Left kidney (tissue), 2 donors: ENCODE data around the gene LDLRAD1. TPM values are rescaled to one million over a fixed set of nuclear protein-coding genes. Genes with fewer than 3 reads are reported as not detected.
"Not testable (repeated sequence)": the region's sequence is repeated elsewhere in the genome, so short reads cannot be mapped to it uniquely, and the experiment has no call there.

ENCODE experiments used
- DNase-seq: peaks from one replicate; pipeline ENCODE4 v3.0.0-alpha.2; 2013
- polyA plus RNA-seq: library from polyadenylated mRNA; unstranded; fragments of 120-200 nt; gene quantifications from one replicate; pipeline ENCODE4 v1.2.1, GENCODE V29; 2013; ENCODE audit not compliant: insufficient read length

The LDLRAD1 gene
- polyA plus RNA-seq, 1 donor = not detected

- no peak for DNase-seq
Observed at GRCh38 chr1:54016343-54017282, 1.4 kb downstream of the LDLRAD1 start.

GRCh38 chr1:54014009-54014629, 3.9 kb downstream of the LDLRAD1 start:
- DNase-seq = no peak

- DNase-seq = no peak
Observed at GRCh38 chr1:54013393-54014008, 4.5 kb downstream of the LDLRAD1 start.

- no peak for DNase-seq
Observed at GRCh38 chr1:54012863-54013262, 5.1 kb downstream of the LDLRAD1 start.

- no peak for DNase-seq
Observed at GRCh38 chr1:54012008-54012325, 6.0 kb downstream of the LDLRAD1 start.

GRCh38 chr1:54011316-54012007, 6.5 kb downstream of the LDLRAD1 start:
- DNase-seq = no peak

GRCh38 chr1:54010415-54011117, 7.4 kb downstream of the LDLRAD1 start:
- no peak for DNase-seq

- DNase-seq = no peak
Observed at GRCh38 chr1:54009406-54009805, 8.6 kb downstream of the LDLRAD1 start.

- DNase-seq = no peak
Observed at GRCh38 chr1:54008876-54009275, 9.1 kb downstream of the LDLRAD1 start.

- no peak for DNase-seq
Observed at GRCh38 chr1:54007613-54008012, 10.4 kb downstream of the LDLRAD1 start.

GRCh38 chr1:54006508-54006907, 11.5 kb downstream of the LDLRAD1 start:
- no peak for DNase-seq

- DNase-seq = no peak
Observed at GRCh38 chr1:54004481-54005049, 13.4 kb downstream of the LDLRAD1 start.

GRCh38 chr1:54003750-54004480, 14.1 kb downstream of the LDLRAD1 start:
- DNase-seq = not testable (repeated sequence)

GRCh38 chr1:54003249-54003646, 14.7 kb downstream of the LDLRAD1 start:
- DNase-seq = no peak

GRCh38 chr1:54002544-54003248, 15.3 kb downstream of the LDLRAD1 start:
- no peak for DNase-seq

GRCh38 chr1:54001591-54001990, 16.4 kb downstream of the LDLRAD1 start:
- DNase-seq = no peak

GRCh38 chr1:53999920-54000319, 18.1 kb downstream of the LDLRAD1 start:
- DNase-seq = no peak

- no peak for DNase-seq
Observed at GRCh38 chr1:53998223-53998622, 19.8 kb downstream of the LDLRAD1 start.

- DNase-seq = no peak
Observed at GRCh38 chr1:53995683-53996082, 22.3 kb downstream of the LDLRAD1 start.

- not testable (repeated sequence) for DNase-seq
Observed at GRCh38 chr1:53994516-53994915, 23.5 kb downstream of the LDLRAD1 start.
